ENCODE data around the gene CNTD1. TPM values are rescaled to one million over a fixed set of nuclear protein-coding genes. Genes with fewer than 3 reads are reported as not detected.
A peak's percentile ranks its signal among the peaks of the same experiment; 100 is the strongest.

The CNTD1 gene
- total RNA-seq, 4 donors from 2014 or later, result 0.22 TPM; not detected in 3

DNA sequence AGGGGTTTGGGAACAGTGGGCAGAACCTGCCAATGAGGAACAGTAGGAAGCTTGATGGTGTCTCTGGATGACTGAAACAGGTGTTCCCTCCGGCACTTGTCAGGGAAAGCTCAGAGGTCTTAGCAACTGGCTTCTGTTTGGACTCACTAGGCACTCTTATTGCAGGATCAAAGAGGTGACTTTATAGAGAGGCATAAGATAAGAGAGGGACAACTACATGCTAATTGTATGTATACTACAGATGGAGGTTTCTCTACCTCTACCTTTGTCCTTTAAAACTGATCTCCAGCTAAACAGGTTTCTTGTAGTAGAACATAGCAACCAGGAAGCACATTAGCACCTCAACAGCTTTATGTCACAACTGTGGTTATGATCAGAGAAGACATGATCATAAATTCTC lies 7.6 kb downstream of the CNTD1 start:
- H3K4me1 ChIP-seq, result peaks cover 0 to 7% (median 0%) of the 10 kb centered on the region in 4 donors
- no peak for DNase-seq (ENCODE audit: low spot score in 2 of 2)
- H3K36me3 ChIP-seq, result peaks cover 0 to 22% (median 0%) of the 10 kb centered on the region in 3 donors
- TF ChIP-seq POLR2A (IDR thresholded peaks at IDR 0.05) (no peak), EP300 (IDR thresholded peaks at IDR 0.05) (no peak)
- TF ChIP-seq, protein P1, sequence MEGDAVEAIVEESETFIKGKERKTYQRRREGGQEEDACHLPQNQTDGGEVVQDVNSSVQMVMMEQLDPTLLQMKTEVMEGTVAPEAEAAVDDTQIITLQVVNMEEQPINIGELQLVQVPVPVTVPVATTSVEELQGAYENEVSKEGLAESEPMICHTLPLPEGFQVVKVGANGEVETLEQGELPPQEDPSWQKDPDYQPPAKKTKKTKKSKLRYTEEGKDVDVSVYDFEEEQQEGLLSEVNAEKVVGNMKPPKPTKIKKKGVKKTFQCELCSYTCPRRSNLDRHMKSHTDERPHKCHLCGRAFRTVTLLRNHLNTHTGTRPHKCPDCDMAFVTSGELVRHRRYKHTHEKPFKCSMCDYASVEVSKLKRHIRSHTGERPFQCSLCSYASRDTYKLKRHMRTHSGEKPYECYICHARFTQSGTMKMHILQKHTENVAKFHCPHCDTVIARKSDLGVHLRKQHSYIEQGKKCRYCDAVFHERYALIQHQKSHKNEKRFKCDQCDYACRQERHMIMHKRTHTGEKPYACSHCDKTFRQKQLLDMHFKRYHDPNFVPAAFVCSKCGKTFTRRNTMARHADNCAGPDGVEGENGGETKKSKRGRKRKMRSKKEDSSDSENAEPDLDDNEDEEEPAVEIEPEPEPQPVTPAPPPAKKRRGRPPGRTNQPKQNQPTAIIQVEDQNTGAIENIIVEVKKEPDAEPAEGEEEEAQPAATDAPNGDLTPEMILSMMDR (IDR thresholded peaks at IDR 0.05), result no peak
- no peaks in the 10 kb centered on the region for H3K9me3 ChIP-seq
- H3K27me3 ChIP-seq, result no peaks in the 10 kb centered on the region
- H3K27ac ChIP-seq, result no peak overlapping the region
- 95% methylated on average over 1 of the region's 1 CpG for WGBS, 2 donors
- H3K4me3 ChIP-seq, result no peak overlapping the region

DNA sequence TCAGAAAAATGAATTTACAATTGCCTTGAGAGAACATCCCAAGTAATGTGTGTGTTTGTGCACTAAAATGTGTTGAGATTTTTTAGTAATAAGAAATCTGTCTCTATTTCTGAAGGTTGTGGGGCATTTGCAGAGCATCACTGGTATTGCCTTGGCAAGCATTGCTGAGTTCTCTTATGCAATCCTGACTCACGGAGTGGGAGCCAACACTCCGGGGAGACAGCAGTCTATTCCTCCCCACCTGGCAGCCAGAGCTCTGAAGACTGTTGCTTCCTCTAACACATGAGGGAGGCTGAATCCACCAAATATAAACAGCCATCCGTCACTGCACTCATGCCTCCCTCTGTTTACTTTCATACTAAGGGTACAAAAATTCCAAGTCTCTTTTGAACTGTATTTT lies 10.6 kb downstream of the CNTD1 start:
- peak in 1 of 2 donors; percentile 49 for TF ChIP-seq EP300 (IDR thresholded peaks at IDR 0.05)
- TF ChIP-seq, protein P1 (IDR thresholded peaks at IDR 0.05), result no peak

DNA sequence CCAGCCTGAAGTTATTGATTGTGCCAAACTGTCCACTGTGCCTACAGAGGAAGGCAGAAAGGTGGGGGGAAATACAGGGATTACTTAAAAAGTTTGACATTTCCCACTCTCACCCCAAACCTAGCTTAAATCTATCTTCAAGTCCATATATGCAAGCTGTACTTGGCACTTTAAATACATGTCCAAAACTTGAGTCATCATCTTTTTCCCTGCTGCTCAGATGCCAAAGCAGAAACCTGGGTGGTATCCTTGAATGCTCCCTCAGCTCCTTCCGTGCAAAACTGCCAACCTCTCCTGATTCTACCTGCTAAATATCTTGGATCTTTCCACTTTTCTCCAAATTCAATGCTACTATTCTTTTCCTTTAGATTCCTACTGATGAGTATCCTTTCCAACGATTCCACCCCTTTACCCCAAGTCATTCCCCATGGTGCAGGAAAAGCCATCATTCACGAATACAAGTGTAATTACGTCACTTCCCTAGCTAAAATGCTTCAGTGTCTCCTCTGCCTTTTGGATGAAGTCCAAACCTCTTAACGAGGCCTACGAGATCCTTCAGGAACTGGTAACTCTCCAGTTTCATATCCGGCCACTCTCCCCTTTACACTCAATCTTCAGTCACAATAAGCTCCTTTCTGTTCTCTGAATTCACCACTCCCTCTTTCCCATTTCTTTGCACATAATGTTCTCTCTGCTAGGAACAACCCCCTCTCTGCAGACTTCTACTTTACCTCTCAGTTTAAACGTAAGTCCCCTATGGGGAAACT lies 16.2 kb downstream of the CNTD1 start:
- H3K4me3 ChIP-seq, result no peak overlapping the region
- no peak for DNase-seq (ENCODE audit: low spot score in 2 of 2)
- H3K4me1 ChIP-seq, result peaks cover 0 to 31% (median 4%) of the 10 kb centered on the region in 4 donors
- TF ChIP-seq EP300 (IDR thresholded peaks at IDR 0.05) (peak in 1 of 2 donors; percentile 50), POLR2A (IDR thresholded peaks at IDR 0.05) (no peak)
- TF ChIP-seq, protein P1 (IDR thresholded peaks at IDR 0.05), result no peak
- H3K27ac ChIP-seq, result peak overlapping the region in 3 of 4 donors; percentile 60 to 80 (median 73)
- no peaks in the 10 kb centered on the region for H3K27me3 ChIP-seq
- H3K9me3 ChIP-seq, result no peaks in the 10 kb centered on the region
- H3K36me3 ChIP-seq, result peaks cover 0 to 92% (median 9%) of the 10 kb centered on the region in 3 donors
- 22 to 25% methylated on average over 8 of the region's 8 CpGs for WGBS, 2 donors

More for the DNA sequence above, 10.6 kb downstream of the CNTD1 start:
- Histone ChIP-seq H3K4me3 (no peak overlapping the region), H3K9me3 (no peaks in the 10 kb centered on the region), H3K4me1 (peaks cover 0 to 16% (median 1%) of the 10 kb centered on the region in 4 donors), H3K27me3 (no peaks in the 10 kb centered on the region), H3K27ac (peak overlapping the region in 1 of 4 donors; percentile 37), H3K36me3 (peaks cover 0 to 50% (median 0%) of the 10 kb centered on the region in 3 donors)
- 34 to 56% methylated on average over 3 of the region's 3 CpGs for WGBS, 2 donors
- DNase-seq (ENCODE audit: low spot score in 2 of 2), result peak; percentile 57 to 58

DNA sequence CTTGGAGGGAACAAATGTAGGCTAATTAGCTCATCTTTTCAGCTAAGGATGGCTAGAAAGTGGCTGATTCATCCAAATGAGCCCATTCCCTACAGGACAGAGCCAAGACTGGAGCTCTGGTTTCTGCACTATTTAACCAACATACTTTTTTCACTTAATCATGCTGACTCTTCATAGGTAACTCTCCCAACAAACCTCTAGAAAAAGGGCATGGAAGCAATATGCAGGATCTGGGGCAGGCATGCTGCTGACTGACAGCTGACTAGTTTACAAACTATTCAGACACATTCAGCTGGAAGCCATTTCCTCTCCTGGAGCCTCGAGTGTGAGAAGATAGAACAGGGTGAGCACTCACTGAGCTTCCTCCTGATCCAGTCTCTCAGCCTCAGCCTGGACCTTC lies 19.2 kb downstream of the CNTD1 start:
- Histone ChIP-seq H3K4me1 (peaks cover 0 to 41% (median 7%) of the 10 kb centered on the region in 4 donors), H3K9me3 (no peaks in the 10 kb centered on the region), H3K4me3 (no peak overlapping the region), H3K36me3 (peaks cover 0 to 94% (median 13%) of the 10 kb centered on the region in 3 donors), H3K27me3 (no peaks in the 10 kb centered on the region), H3K27ac (no peak overlapping the region)
- WGBS, 2 donors, result 63 to 73% methylated on average over 1 of the region's 1 CpG
- DNase-seq (ENCODE audit: low spot score in 2 of 2), result no peak
- TF ChIP-seq EP300 (IDR thresholded peaks at IDR 0.05) (no peak), POLR2A (IDR thresholded peaks at IDR 0.05) (no peak)
- TF ChIP-seq, protein P1 (IDR thresholded peaks at IDR 0.05), result no peak

DNA sequence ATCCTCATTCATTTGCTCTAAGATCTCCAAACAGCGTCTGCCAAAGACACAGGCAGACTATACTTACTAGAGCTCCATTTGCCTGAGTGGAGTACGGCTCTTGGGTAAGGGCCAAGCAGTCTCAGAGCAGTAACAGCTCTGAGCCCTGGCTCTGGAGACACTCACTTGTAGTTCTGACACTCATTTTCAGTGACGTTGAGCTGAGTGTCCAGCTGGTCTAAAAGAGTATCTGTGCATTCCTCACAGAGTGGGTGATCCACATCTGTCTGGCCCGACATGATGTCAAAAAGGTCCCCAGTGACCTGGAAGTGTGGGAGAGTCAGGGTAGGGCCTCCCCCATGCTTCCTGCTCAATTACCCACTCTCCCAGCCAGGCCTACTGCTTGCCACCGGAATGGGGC lies 19.7 kb downstream of the CNTD1 start:
- no peaks in the 10 kb centered on the region for H3K9me3 ChIP-seq
- no peak for DNase-seq (ENCODE audit: low spot score in 2 of 2)
- peaks cover 0 to 89% (median 13%) of the 10 kb centered on the region in 3 donors for H3K36me3 ChIP-seq
- TF ChIP-seq EP300 (IDR thresholded peaks at IDR 0.05) (no peak), POLR2A (IDR thresholded peaks at IDR 0.05) (no peak)
- TF ChIP-seq, protein P1 (IDR thresholded peaks at IDR 0.05), result no peak
- no peak overlapping the region for H3K4me3 ChIP-seq
- WGBS, 2 donors, result 79 to 80% methylated on average over 5 of the region's 5 CpGs
- H3K4me1 ChIP-seq, result peaks cover 0 to 45% (median 12%) of the 10 kb centered on the region in 4 donors
- no peaks in the 10 kb centered on the region for H3K27me3 ChIP-seq
- H3K27ac ChIP-seq, result no peak overlapping the region

Measured in tibial nerve (tissue), 4 donors.